Mesenchymal stem cell (in vitro differentiated cells and primary cell): ENCODE data around the gene GRIN1.

Source experiments
- DNase-seq: peaks from one replicate; pipeline ENCODE4 v3.0.0-alpha.2; 2013
- H2AFZ ChIP-seq: one replicate; pipeline ENCODE4 v1.6.1; 2013; ENCODE audit warnings: low read depth, mild to moderate bottlenecking, control low read depth, inconsistent platforms, low read length, moderate library complexity
- H2AK5ac ChIP-seq: 2 replicates; pipeline ENCODE4 v1.6.1; 2013; ENCODE audit warnings: low read length, moderate library complexity, mild to moderate bottlenecking, inconsistent platforms; ENCODE audit not compliant: severe bottlenecking
- H2BK120ac ChIP-seq: one replicate; pipeline ENCODE4 v1.6.1; 2013; ENCODE audit warnings: low read depth, mild to moderate bottlenecking, inconsistent platforms, low read length, moderate library complexity
- H2BK12ac ChIP-seq, 2 experiments: one replicate each; pipeline ENCODE4 v1.6.1; 2013; ENCODE audit warnings: inconsistent platforms in 2 of 2, low read length in 2 of 2, mild to moderate bottlenecking in 2 of 2, moderate library complexity in 2 of 2, control low read depth in 1 of 2
- H2BK15ac ChIP-seq: one replicate; pipeline ENCODE4 v1.6.1; 2013; ENCODE audit warnings: mild to moderate bottlenecking, low read depth, inconsistent platforms; ENCODE audit not compliant: poor library complexity, severe bottlenecking
- H2BK5ac ChIP-seq: 2 replicates; pipeline ENCODE4 v1.6.1; 2013; ENCODE audit warnings: low read depth, mild to moderate bottlenecking, low read length, control low read depth, inconsistent platforms; ENCODE audit not compliant: poor library complexity, severe bottlenecking
- H3K14ac ChIP-seq, 2 experiments: one replicate each; pipeline ENCODE4 v1.6.1; 2013; ENCODE audit warnings: inconsistent platforms in 2 of 2, low read length in 2 of 2, control low read depth in 1 of 2, mild to moderate bottlenecking in 1 of 2, moderate library complexity in 1 of 2
- H3K18ac ChIP-seq, 2 experiments: one replicate each; pipeline ENCODE4 v1.6.1; 2013; ENCODE audit warnings: inconsistent platforms in 2 of 2, low read length in 2 of 2, control low read depth in 1 of 2, low read depth in 1 of 2, mild to moderate bottlenecking in 1 of 2
- H3K23ac ChIP-seq, 2 experiments: one replicate each; pipeline ENCODE4 v1.6.1; 2013; ENCODE audit warnings: inconsistent platforms in 2 of 2, low read length in 2 of 2, mild to moderate bottlenecking in 2 of 2, moderate library complexity in 2 of 2, control low read depth in 1 of 2
- H3K27ac ChIP-seq: 2 replicates; pipeline ENCODE4 v1.5.1; 2013; ENCODE audit warnings: mild to moderate bottlenecking, moderate library complexity, low read length, control low read depth, inconsistent platforms; ENCODE audit not compliant: poor library complexity, severe bottlenecking
- H3K27me3 ChIP-seq, 2 experiments: 2 replicates each; pipeline versions ENCODE4 v1.6.1 to v1.7.0; 2013; ENCODE audit warnings: low read length in 2 of 2, mild to moderate bottlenecking in 2 of 2, moderate library complexity in 2 of 2, control low read depth in 1 of 2, inconsistent platforms in 1 of 2; ENCODE audit not compliant: control insufficient read depth in 1 of 2, insufficient read depth in 1 of 2
- H3K36me3 ChIP-seq, 2 experiments: 2 replicates each; pipeline versions ENCODE4 v1.6.1 to v1.7.0; 2013; ENCODE audit warnings: low read length in 2 of 2, control low read depth in 1 of 2, inconsistent platforms in 1 of 2, low read depth in 1 of 2, mild to moderate bottlenecking in 1 of 2; ENCODE audit not compliant: insufficient read depth in 2 of 2, control insufficient read depth in 1 of 2
- H3K4ac ChIP-seq, 2 experiments: one replicate each; pipeline ENCODE4 v1.6.1; 2013; ENCODE audit warnings: inconsistent platforms in 2 of 2, low read length in 2 of 2, mild to moderate bottlenecking in 2 of 2, moderate library complexity in 2 of 2, control low read depth in 1 of 2, low read depth in 1 of 2
- H3K4me1 ChIP-seq: 2 replicates; pipeline ENCODE4 v1.6.1; 2013; ENCODE audit warnings: low read depth, low read length, control low read depth; ENCODE audit not compliant: control insufficient read depth, insufficient read depth
- H3K4me2 ChIP-seq: 2 replicates; pipeline ENCODE4 v1.6.1; 2013; ENCODE audit warnings: low read length, mild to moderate bottlenecking, inconsistent platforms; ENCODE audit not compliant: poor library complexity, severe bottlenecking
- H3K4me3 ChIP-seq, 2 experiments: 2 replicates each; pipeline versions ENCODE4 v1.5.1 to v1.7.0; 2013; ENCODE audit warnings: low read length in 2 of 2, mild to moderate bottlenecking in 2 of 2, control low read depth in 1 of 2, low read depth in 1 of 2; ENCODE audit not compliant: insufficient read depth in 1 of 2
- H3K79me1 ChIP-seq: replicated peaks from 2 replicates; pipeline ENCODE4 v1.6.1; 2013; ENCODE audit warnings: mild to moderate bottlenecking, control low read depth, low read length, inconsistent platforms; ENCODE audit not compliant: poor library complexity, severe bottlenecking
- H3K9ac ChIP-seq: 2 replicates; pipeline ENCODE4 v1.7.0; 2013; ENCODE audit warnings: mild to moderate bottlenecking, low read length, moderate library complexity
- H3K9me3 ChIP-seq: 2 replicates; pipeline ENCODE4 v1.7.0; 2013; ENCODE audit warnings: mild to moderate bottlenecking, low read length; ENCODE audit not compliant: control insufficient read depth
- H4K8ac ChIP-seq: one replicate; pipeline ENCODE4 v1.6.1; 2013; ENCODE audit warnings: inconsistent platforms, mild to moderate bottlenecking, low read length, moderate library complexity
- H4K91ac ChIP-seq: one replicate; pipeline ENCODE4 v1.6.1; 2013; ENCODE audit warnings: mild to moderate bottlenecking, low read length, inconsistent platforms
- WGBS: methylation state at CpG from one replicate; pipeline ENCODE4 v1.1.7; 2013; ENCODE audit warnings: mixed read lengths; 5-methylcytosine and 5-hydroxymethylcytosine counted together

GRIN1 gene

DNA sequence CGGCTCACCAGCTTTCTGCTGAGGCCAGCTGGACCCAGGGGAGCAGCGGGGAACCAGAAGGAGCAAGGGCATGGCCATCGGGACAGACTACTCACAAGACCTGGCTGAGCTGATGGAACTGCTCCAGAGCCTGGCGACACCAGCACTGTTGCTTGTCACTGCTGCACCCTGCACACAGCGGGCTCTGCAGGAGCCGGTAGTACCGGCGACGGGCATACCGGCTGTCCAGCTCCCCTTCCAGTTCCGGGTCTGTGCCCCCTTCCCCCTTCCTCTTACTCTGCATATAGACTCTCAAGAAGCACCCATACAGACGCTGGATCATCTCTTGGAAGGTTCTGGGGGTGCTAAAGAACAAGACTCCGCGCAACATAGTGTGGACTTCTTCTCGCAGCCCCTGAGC lies 48.4 kb downstream of the GRIN1 start:
- no peaks in the 10 kb centered on the region for H3K27me3 ChIP-seq
- no peak overlapping the region for H2AK5ac ChIP-seq
- no peak for DNase-seq
- H2BK5ac ChIP-seq = no peak overlapping the region
- no peak overlapping the region for H3K4ac ChIP-seq
- H3K4me2 ChIP-seq = peak overlapping the region; percentile 90
- no peak overlapping the region for H2AFZ ChIP-seq
- no peak overlapping the region for H3K18ac ChIP-seq
- peaks cover 76 to 78% of the 10 kb centered on the region in 2 experiments for H3K36me3 ChIP-seq
- peaks cover 57% of the 10 kb centered on the region for H3K79me1 ChIP-seq
- H4K8ac ChIP-seq = no peak overlapping the region
- H3K9me3 ChIP-seq = no peaks in the 10 kb centered on the region
- H2BK15ac ChIP-seq = no peak overlapping the region
- H3K27ac ChIP-seq = no peak overlapping the region
- H2BK12ac ChIP-seq = no peak overlapping the region
- peaks cover 40% of the 10 kb centered on the region for H3K4me1 ChIP-seq
- H3K23ac ChIP-seq = no peak overlapping the region
- H4K91ac ChIP-seq = no peak overlapping the region
- H3K4me3 ChIP-seq = peak overlapping the region; percentile 91 to 100
- H2BK120ac ChIP-seq = no peak overlapping the region
- peak overlapping the region; percentile 96 for H3K9ac ChIP-seq
- 89% methylated on average over 15 of the region's 15 CpGs for WGBS
- H3K14ac ChIP-seq = no peak overlapping the region

DNA sequence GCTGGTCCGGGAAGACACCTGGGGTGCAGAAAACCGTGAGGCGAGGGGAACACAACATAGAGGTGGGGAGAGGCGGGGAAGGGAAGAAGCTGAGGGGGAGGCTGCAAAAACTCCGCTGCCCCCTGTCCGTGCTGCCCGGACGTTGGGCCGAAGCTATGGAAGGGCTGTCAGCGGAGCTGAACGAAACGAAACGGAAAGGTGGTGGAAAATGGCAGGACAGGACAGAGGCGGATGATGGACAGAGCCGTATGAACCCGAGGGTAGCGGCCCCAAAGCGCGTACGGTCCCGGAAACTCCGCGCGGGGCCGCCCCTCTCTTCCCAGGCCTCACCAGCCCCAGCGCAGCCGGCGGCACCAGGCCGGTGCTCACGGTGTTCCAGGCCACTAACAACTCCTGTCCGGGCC lies 49.1 kb downstream of the GRIN1 start:
- Histone ChIP-seq H3K9ac (peak overlapping the region; percentile 96), H2BK12ac (no peak overlapping the region), H3K9me3 (no peaks in the 10 kb centered on the region), H2AK5ac (no peak overlapping the region), H3K27me3 (no peaks in the 10 kb centered on the region), H3K27ac (no peak overlapping the region), H4K91ac (peak overlapping the region; percentile 71), H2BK15ac (peak overlapping the region; percentile 75), H2BK120ac (no peak overlapping the region), H3K23ac (no peak overlapping the region), H3K4me1 (peaks cover 43% of the 10 kb centered on the region), H2AFZ (peak overlapping the region; percentile 76), H2BK5ac (no peak overlapping the region), H3K79me1 (peaks cover 62% of the 10 kb centered on the region), H3K14ac (peak overlapping the region in 1 of 2 experiments; percentile 70), H3K4ac (peak overlapping the region; percentile 46 to 73), H3K4me2 (peak overlapping the region; percentile 90), H4K8ac (peak overlapping the region; percentile 99), H3K4me3 (peak overlapping the region; percentile 91 to 100), H3K18ac (peak overlapping the region; percentile 83 to 87), H3K36me3 (peaks cover 70 to 75% of the 10 kb centered on the region in 2 experiments)
- DNase-seq = no peak
- under 1% methylated on average over 28 of the region's 31 CpGs for WGBS

DNA sequence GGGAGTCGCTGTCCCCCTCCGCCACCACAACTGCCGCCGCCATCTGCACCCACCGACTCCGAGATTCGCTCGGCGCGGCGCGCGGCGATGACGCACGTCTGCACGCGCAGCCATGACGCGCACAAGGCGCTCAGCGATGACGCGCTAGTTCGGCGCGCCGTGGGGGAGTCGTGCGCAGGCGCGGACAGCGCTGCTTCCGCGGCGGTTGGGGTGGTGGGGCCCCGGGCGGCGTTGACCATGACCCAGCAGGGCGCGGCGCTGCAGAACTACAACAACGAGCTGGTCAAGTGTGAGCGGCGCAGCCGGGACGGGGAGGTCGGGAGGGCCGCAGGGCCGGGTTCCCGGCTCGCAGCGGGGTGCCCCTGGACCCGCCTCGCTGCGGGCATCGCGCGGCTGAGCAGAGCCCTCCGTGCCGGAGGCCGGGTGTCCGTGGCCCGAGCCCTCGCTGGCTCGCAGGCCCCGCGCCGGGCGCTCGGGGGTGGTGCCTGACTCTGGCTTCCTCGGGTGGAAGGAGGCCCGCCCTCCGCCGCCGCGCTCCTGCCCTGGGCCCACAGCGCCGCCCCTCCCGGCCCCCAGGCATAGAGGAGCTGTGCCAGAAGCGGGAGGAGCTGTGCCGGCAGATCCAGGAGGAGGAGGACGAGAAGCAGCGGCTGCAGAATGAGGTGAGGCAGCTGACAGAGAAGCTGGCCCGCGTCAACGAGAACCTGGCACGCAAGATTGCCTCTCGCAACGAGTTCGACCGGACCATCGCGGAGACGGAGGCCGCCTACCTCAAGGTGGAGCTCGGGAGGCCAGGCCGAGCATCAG lies 49.7 kb downstream of the GRIN1 start, which contains the start of the genes ANAPC2 and SSNA1:
Gene ANAPC2 (minus strand): TSS at position 71 of the 807 bp plus-strand sequence. CDS start 28 bp downstream, at position 43.
Gene SSNA1 (plus strand): TSS at position 187 of the 807 bp plus-strand sequence. CDS start 51 bp downstream, at position 238.
- H2BK15ac ChIP-seq = peak within 1 kb of the TSS; percentile 96
- peak within 1 kb of the TSS in 1 of 2 experiments; percentile 70 for H3K14ac ChIP-seq
- H3K79me1 ChIP-seq = peaks cover 65% of the 10 kb centered on the region
- H4K91ac ChIP-seq = peak within 1 kb of the TSS; percentile 90
- peak within 1 kb of the TSS; percentile 78 for H2BK120ac ChIP-seq
- peak within 1 kb of the TSS; percentile 90 for H3K4me2 ChIP-seq
- H2AFZ ChIP-seq = peak within 1 kb of the TSS; percentile 76
- H3K9ac ChIP-seq = peak within 1 kb of the TSS; percentile 96
- H2AK5ac ChIP-seq = no peak within 1 kb of the TSS
- no peaks in the 10 kb centered on the region for H3K27me3 ChIP-seq
- peak; percentile 93 for DNase-seq
- H3K9me3 ChIP-seq = no peaks in the 10 kb centered on the region
- no peak within 1 kb of the TSS for H3K23ac ChIP-seq
- H3K4ac ChIP-seq = peak within 1 kb of the TSS; percentile 46 to 73
- H3K4me3 ChIP-seq = peak within 1 kb of the TSS; percentile 91 to 100
- H2BK12ac ChIP-seq = no peak within 1 kb of the TSS
- WGBS = under 1% methylated on average over 64 of the region's 98 CpGs
- peaks cover 49% of the 10 kb centered on the region for H3K4me1 ChIP-seq
- H2BK5ac ChIP-seq = peak within 1 kb of the TSS; percentile 88
- H3K18ac ChIP-seq = peak within 1 kb of the TSS; percentile 90 to 91
- H3K36me3 ChIP-seq = peaks cover 64 to 72% of the 10 kb centered on the region in 2 experiments
- H3K27ac ChIP-seq = peak within 1 kb of the TSS; percentile 70
- H4K8ac ChIP-seq = peak within 1 kb of the TSS; percentile 99
